ENCODE measurements around the gene HERC3.

GRCh38 chr4:88728146-88728545 is 135.9 kb downstream of the HERC3 start:
- no peak for TF ChIP-seq CTCF (IDR thresholded peaks at IDR 0.05)
- no peak for TF ChIP-seq POLR2A (IDR thresholded peaks at IDR 0.05)

Measured in thyroid gland (tissue), 4 donors.